Activated CD4-positive, alpha-beta T cell treated with anti-CD3 and anti-CD28 coated beads for 4 hours (primary cell): ENCODE data around the gene LMO3.

Experiments
- DNase-seq, 2 donors: peaks; one replicate each; pipeline ENCODE4 v3.0.0-alpha.2; 2020

Gene LMO3

DNA sequence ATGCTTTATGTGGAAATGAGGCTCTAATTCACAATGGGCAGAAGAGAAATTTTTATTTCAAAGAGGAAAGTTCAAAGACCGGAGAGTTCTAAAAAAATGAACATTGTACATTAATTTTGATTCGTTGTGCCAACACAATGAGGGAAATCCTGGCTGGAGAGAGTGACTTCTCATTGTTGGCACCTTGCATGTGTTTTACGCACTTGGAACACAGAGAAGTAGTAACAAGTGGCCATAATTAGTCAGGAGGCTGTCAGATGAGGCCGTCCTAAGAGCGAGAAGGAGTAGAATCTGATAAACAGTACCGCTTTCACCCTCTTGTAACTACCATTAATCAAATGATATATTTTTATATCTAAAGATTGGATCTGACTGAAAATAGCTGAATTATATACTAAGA, 6.9 kb downstream of the LMO3 start:
- no peak for DNase-seq

GRCh38 chr12:16594797-16595196, 11.2 kb downstream of the LMO3 start:
- no peak for DNase-seq

GRCh38 chr12:16593546-16593945, 12.4 kb downstream of the LMO3 start:
- no peak for DNase-seq

DNA sequence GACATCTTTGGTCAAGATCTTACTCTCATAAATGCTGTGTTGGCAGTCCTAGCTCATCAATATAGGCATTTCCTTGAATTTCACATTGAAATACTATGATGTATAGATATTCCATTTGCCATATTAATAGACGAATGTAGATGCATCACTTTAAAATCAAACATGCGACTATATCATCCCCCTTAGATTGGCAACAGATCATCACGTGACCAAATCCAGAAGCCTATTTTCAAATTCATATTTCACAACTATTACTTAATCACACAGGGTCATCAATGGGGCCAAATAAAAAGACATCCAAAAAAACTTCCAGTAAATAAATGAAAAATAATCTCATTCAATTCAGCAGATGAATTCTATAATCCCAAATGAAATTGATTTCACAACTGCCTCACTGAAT, 15.3 kb downstream of the LMO3 start:
- DNase-seq, result no peak

DNA sequence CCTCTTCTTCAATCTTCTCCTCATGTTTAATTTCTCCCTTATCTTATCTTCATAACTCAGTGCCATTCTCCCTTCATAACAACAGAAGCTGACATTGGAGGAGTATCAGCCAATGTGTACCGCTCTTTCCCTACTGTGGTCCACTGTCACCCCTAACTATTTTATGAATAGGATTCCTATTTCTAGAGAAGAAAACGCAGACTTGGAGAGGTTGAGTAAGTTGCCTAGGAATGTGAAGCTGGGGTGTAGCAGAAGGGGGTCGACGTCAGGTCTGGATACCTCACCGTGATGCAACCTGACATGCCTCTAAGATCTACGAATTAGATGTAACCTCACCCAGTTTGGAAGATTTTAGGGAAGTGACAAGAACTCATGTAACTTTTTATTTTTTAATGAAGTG, 17.1 kb downstream of the LMO3 start:
- no peak for DNase-seq

DNA sequence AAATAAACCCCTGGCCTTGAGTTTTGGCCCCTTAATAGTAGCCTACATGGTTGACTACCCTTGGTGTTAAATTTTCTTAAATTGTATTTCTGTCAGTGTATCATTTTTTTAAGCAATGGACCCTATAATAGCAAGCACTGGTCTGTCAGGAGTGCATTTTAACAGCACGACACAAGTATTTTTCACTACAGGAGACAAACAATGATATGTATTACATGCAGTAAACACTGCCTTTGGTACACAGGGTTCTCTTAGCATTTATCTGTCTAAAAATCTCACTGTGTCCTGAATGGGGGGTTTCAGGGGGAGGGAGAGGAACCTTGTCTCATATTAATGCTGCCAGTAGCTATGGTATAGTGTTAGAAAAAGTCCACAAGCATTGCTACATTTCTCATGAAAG, 18.4 kb downstream of the LMO3 start:
- no peak for DNase-seq

GRCh38 chr12:16587110-16587453, 18.9 kb downstream of the LMO3 start:
- DNase-seq, result no peak

GRCh38 chr12:16586350-16587109, 19.4 kb downstream of the LMO3 start:
- DNase-seq, result no peak

GRCh38 chr12:16585781-16586180, 20.2 kb downstream of the LMO3 start:
- DNase-seq, result no peak

DNA sequence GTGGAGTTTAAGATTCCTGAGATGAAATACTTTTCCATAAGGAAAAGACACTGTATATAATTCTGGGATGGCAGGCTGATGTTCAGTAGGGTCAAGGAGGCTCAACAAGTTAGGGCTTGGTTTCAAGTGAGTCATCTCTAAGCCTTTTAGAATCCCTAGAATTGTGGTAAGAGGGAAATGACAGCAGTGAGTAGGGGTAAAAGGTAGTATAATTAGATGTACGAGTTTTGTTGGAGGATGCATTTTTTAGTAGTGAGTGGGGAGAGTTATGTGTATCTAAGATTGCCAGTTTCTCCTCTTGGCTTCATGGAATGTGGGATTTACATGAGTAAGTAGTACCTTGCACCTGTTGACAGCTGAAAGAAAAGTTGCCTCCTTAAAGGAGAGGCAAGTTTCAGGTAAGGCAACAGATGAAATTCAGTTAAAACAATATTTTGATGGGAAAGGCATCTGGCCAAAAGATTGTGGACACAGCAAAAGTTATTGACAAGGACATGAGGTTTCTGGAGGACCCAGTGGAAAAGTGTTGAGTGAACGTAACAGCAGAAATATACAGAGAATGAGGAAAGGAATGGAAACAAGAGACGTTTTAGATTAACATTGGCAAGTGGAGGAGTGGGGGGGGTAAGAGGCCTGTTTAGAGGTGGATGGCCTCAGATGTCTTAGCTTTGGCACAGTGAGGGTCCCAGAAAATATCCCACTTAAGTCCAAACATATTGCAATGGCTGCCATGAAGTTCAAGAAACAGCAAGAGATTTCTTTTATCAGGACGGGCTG, 21.8 kb downstream of the LMO3 start:
- no peak for DNase-seq

- no peak for DNase-seq
Measured at GRCh38 chr12:16581416-16581815, 24.5 kb downstream of the LMO3 start.

DNA sequence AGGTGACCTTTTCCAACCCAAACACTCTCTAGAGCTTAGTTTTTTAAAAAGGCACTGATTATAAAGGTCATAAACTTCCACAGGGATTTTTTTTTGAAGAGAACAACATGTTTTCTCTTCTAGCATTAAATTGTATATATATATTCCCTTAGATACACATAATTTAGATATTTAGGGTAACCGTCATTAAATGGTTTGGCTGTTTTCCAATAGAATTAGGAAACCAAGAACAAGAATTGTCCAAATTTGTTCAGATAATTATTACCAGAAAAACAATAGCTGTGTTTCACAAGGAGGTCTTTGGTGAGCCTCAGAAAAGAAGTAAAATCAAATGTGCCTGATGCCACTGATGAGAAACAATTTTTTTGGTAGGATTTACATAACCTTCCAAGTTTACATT, 26.9 kb downstream of the LMO3 start:
- no peak for DNase-seq

DNA sequence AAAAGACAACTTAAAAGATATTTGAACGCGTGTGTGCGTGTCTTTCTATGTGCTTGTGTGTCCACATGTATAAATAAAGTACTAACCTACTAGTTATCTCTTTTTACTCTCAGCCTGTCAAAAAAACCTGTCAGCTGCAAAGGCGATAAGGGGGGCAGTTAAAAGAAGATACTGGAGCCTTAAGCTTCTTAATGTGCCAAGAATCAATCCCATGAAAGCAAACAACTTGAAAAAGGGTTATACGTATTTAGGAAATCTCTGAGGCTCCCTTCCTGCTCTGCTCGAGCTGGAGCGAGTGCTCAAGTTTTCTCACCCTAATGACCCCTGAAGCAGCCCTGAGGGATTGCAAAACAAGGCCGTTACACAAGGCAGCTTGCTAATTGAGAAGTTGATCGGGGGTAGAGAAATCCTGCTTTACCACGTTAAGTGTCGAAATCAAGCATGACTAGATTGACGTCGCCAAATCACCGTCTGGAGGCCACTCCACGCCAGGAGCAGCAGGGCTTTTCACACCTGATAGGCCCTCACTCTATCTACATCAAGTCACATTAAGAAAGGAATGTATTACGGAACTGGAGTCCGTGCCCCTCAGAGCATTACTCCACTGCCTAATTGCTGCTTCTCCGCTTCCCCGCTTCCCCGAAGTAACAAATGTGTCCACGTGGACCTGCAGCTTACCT, 32.4 kb downstream of the LMO3 start:
- DNase-seq, result no peak

- DNase-seq, result no peak
Measured at GRCh38 chr12:16568873-16569272, 37.1 kb downstream of the LMO3 start.

DNA sequence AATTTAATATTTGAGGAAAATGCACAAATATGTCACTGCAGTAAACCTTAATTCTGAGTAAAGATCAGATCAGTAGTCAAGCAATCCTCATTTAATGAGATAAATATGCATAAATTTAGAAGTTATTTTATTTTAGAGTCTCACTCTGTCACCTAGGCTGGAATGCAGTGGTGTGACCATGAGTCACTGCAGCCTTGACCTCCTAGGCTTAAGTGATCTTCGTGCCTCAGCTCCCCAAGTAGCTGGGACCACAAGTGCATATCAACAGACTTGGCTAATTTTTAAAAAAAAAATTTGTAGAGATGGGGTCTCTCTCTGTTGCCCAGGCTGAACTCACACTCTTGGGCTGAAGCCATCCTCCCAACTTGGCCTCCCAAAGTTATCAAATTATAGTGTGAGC, 41.3 kb downstream of the LMO3 start:
- no peak for DNase-seq

DNA sequence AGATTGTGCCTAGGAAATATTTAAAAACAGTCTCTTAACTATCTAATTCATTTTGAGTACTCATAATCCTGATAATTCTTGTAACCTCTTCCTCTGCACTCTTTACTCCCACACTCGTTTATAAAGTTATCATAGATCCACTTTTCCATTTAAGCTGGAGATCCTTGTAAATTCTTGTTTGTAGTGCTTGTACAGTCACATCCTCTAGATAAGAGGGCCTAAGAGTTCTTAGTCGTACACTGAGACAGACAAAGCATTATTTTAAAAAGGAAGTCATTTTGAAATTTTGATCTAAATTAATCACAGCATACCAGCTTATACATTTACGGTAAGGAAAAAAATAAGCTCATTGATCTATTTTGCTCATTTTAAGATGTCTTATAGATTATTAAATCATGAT, 42.5 kb downstream of the LMO3 start:
- no peak for DNase-seq

DNA sequence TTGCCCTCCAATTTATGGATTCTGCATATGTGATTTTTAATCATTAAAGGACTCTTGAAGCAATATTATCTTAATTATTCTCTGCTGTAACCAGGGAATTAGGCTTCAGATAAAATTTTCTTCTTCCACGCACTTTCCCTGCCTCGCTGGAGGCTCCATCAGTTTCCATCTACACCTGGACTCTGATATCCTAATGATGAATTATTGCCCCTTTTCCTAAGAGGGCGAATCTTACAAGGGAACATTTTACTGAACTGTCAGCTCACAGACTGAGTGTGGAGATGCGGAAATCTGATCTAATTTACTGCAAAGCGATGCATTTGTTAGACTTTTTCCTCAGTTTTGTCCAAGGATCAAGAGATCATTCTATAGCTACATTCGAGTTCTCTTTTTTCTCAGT, 43.0 kb downstream of the LMO3 start:
- no peak for DNase-seq

DNA sequence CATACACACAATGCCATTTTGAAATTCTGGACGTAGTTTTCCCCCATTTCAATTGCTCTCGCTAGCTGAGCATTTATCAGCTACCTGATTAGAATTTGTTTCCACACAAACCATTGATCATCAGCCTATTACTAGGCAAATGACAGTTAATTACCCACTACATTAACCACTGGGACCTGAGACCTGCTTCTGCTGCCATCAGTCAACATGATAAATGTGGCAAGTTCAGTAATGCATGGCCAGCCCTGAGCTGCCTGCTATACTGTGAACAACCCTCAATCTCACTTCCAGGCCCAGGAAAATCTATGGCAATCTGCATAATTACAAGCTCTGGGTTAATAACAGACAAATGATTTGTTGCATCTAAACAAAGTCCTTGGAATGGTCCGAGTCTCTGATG, 43.5 kb downstream of the LMO3 start:
- no peak for DNase-seq

GRCh38 chr12:16560273-16560672, 45.7 kb downstream of the LMO3 start:
- no peak for DNase-seq

DNA sequence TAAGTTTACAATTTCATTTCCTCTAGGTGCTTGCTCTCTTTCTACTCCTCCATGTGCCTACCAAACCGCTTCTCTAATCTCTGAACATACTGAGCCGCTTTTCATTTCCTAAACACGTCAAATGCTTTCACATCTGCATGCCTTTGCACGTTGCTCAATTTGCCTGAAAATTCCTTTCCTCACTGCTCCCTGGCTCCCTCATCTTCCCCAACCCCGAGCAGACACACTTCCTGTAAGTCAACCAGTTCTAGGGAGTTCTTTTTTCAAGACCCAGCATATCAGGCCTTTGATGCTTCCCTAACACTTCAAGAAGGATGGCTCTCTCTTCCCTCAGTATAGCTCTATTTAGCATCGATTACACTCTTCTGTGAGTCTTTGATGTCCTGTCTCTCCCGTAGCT, 50.3 kb downstream of the LMO3 start:
- DNase-seq, result no peak

- DNase-seq, result no peak
Measured at GRCh38 chr12:16553457-16553856, 52.5 kb downstream of the LMO3 start.

- DNase-seq, result no peak
Measured at GRCh38 chr12:16552301-16552700, 53.7 kb downstream of the LMO3 start.

DNA sequence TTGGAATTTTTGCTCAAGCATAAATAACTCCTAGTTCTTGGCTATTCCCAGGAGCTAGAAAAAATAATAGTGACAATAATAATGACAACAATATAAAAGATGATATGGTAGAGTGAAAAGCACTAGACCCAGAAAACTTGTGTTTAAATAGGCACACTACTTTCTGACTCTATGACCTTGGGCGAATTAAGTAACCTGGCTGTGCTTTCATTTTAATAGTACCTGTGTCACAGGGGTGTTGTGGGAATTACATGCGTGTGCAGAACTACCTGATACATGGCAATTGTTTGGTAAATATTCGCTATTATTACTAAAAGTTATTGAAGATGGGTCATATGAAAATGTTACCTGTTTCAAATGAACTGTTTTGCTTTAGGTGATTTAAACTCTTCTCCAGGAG, 60.1 kb downstream of the LMO3 start:
- DNase-seq, result no peak

DNA sequence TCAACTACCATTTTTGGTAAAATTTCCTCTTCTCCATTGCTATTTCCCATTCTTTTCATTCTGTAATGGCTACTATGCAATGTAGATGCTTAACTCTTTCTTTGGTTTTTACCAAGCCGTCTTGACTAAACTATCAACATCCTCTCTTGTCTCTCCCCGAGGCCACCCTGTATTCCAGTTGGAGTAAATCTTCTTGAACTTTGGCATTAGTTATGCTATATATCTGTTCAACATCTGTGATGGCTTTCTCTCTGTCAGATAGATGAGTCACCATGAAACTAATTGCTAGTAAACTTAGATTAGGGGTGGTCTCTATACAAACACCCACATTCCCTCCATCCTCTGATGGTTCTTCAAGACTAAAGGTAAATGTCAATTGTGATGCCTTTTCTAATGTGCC, 63.4 kb downstream of the LMO3 start:
- DNase-seq, result no peak
